ENCODE results near the gene ZFAND3.

- TF ChIP-seq CTCF (IDR thresholded peaks at IDR 0.05 in 8 of 11, conservative IDR thresholded peaks at IDR 0.05 in 3 of 11): no peak
- no peak for TF ChIP-seq POLR2A (IDR thresholded peaks at IDR 0.05)
- no peak for TF ChIP-seq POLR2AphosphoS5 (IDR thresholded peaks at IDR 0.05)
Observed at GRCh38 chr6:37804586-37804985, 14.9 kb upstream of the ZFAND3 start.

Data from spleen (tissue), 7 donors.